Measurements from ENCODE around the gene CD163. TPM values are rescaled to one million over a fixed set of nuclear protein-coding genes. Genes with fewer than 3 reads are reported as not detected.

The CD163 gene
- total RNA-seq (2014; rRNA removed), result not detected in 2 replicates
- Bru-seq, nascent RNA, result not detected
- BruChase-seq, experiment 1, labeled RNA remaining after a 6-hour chase, result not detected
- BruChase-seq, experiment 2, labeled RNA remaining after a 2-hour chase, result percentile 2 among the genes with signal in this experiment
- long read RNA-seq, result 0 reads

DNA sequence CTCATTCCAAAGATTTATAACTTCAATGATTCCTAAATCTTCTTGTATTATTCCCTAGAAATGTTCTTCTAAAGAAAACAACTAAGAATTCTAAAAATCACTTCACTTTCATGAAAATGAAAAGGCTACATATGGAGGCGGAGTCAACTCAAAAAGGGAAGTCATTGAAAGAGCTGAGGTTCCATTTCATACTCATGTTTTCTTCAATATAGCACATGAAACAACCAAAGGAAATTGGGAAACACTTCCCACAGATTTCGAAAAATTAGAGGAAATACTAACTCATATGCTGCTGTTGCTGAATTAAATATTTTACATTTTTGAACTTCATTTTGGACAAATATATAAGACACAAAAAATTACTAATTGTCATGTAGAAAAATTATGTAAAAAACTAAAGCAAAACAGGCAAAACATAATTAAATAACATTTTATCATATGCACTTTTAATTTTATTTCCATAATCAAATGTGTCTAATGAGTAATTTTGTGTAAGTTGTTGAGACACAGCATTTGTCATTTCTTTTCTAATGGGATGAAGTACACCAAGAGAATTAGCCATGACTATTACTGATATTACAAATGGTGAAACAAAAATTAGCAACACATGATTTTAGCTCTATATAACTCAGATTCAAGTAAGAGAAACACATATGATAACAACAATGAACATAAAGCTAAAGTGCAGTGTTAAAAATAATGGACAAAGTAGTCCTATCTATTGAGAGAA lies at the start of gene CD163:
CD163 (minus strand) TSS at position 92 of the 730 bp plus-strand sequence; CDS start at position 5, 87 bp downstream.
- TF ChIP-seq, protein P1, sequence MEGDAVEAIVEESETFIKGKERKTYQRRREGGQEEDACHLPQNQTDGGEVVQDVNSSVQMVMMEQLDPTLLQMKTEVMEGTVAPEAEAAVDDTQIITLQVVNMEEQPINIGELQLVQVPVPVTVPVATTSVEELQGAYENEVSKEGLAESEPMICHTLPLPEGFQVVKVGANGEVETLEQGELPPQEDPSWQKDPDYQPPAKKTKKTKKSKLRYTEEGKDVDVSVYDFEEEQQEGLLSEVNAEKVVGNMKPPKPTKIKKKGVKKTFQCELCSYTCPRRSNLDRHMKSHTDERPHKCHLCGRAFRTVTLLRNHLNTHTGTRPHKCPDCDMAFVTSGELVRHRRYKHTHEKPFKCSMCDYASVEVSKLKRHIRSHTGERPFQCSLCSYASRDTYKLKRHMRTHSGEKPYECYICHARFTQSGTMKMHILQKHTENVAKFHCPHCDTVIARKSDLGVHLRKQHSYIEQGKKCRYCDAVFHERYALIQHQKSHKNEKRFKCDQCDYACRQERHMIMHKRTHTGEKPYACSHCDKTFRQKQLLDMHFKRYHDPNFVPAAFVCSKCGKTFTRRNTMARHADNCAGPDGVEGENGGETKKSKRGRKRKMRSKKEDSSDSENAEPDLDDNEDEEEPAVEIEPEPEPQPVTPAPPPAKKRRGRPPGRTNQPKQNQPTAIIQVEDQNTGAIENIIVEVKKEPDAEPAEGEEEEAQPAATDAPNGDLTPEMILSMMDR (conservative IDR thresholded peaks at IDR 0.05; ENCODE audit: low read depth, low read length), result no peak
- no peak for TF ChIP-seq EZH2phosphoT487 (IDR thresholded peaks at IDR 0.05; ENCODE audit: borderline replicate concordance, low read length)
- TF ChIP-seq EZH2 (IDR thresholded peaks at IDR 0.05; ENCODE audit: low read length, unreplicated experiment), result no peak
- ATAC-seq, result no peak
- POLR2A ChIA-PET (ENCODE audit: unreplicated experiment), result no interaction called here
- no peaks in the 10 kb centered on the region for H3K9me3 ChIP-seq (ENCODE audit: low read length)
- no peaks in the 10 kb centered on the region for H3K36me3 ChIP-seq (ENCODE audit: low read depth, low read length)
- H3K79me2 ChIP-seq (ENCODE audit: low read length), result no peaks in the 10 kb centered on the region
- H3K4me1 ChIP-seq (ENCODE audit: insufficient read depth, low read length), result no peaks in the 10 kb centered on the region
- H3K4me3 ChIP-seq (ENCODE audit: low read length), result no peak within 1 kb of the TSS
- H3K9me2 ChIP-seq (replicated peaks; ENCODE audit: low read length), result no peaks in the 10 kb centered on the region
- DNase-seq, result no peak
- no peak within 1 kb of the TSS for H2AFZ ChIP-seq (ENCODE audit: low read length)
- no peak within 1 kb of the TSS for H3K4me2 ChIP-seq (ENCODE audit: low read length)
- H3K27me3 ChIP-seq (ENCODE audit: low read length), result peaks cover 4% of the 10 kb centered on the region; the same call in 1 of the 2 replicates
- CTCF ChIA-PET, result no interaction called here
- H3F3A ChIP-seq (ENCODE audit: low read length, unreplicated experiment), result no peaks in the 10 kb centered on the region
- no peaks in the 10 kb centered on the region for H4K20me1 ChIP-seq (ENCODE audit: low read length)
- no peak within 1 kb of the TSS for H3K9ac ChIP-seq (ENCODE audit: low read length)
- no TSS peak for BruUV-seq (replicated peaks)
- no peak within 1 kb of the TSS for H3K27ac ChIP-seq (ENCODE audit: low read length)
- intact Hi-C loops (cut with micrococcal nuclease), result no loop called here

GRCh38 chr12:7542813-7543212 lies 39.2 kb upstream of the CD163 start:
- H2AFZ ChIP-seq (ENCODE audit: low read length), result no peak overlapping the region
- H3K36me3 ChIP-seq (ENCODE audit: low read depth, low read length), result no peaks in the 10 kb centered on the region
- no peaks in the 10 kb centered on the region for H3K79me2 ChIP-seq (ENCODE audit: low read length)
- BruUV-seq (replicated peaks), result no TSS peak
- intact Hi-C loops (cut with micrococcal nuclease), result no loop called here
- ChIA-PET CTCF (no interaction called here), POLR2A (ENCODE audit: unreplicated experiment) (no interaction called here)
- TF ChIP-seq, protein P1 (conservative IDR thresholded peaks at IDR 0.05; ENCODE audit: low read depth, low read length), result no peak
- TF ChIP-seq EZH2 (IDR thresholded peaks at IDR 0.05; ENCODE audit: low read length, unreplicated experiment), result no peak
- no peak for TF ChIP-seq EZH2phosphoT487 (IDR thresholded peaks at IDR 0.05; ENCODE audit: borderline replicate concordance, low read length)
- H3K9ac ChIP-seq (ENCODE audit: low read length), result no peak overlapping the region
- no peak overlapping the region for H3K4me2 ChIP-seq (ENCODE audit: low read length)
- no peaks in the 10 kb centered on the region for H3K9me2 ChIP-seq (replicated peaks; ENCODE audit: low read length)
- no peaks in the 10 kb centered on the region for H3K4me1 ChIP-seq (ENCODE audit: insufficient read depth, low read length)
- no peaks in the 10 kb centered on the region for H3F3A ChIP-seq (ENCODE audit: low read length, unreplicated experiment)
- no peaks in the 10 kb centered on the region for H4K20me1 ChIP-seq (ENCODE audit: low read length)
- H3K4me3 ChIP-seq (ENCODE audit: low read length), result no peak overlapping the region
- ATAC-seq (no peak), DNase-seq (no peak)
- no peaks in the 10 kb centered on the region for H3K9me3 ChIP-seq (ENCODE audit: low read length)
- no peak overlapping the region for H3K27ac ChIP-seq (ENCODE audit: low read length)
- H3K27me3 ChIP-seq (ENCODE audit: low read length), result no peaks in the 10 kb centered on the region; the same call in none of the 2 replicates

DNA sequence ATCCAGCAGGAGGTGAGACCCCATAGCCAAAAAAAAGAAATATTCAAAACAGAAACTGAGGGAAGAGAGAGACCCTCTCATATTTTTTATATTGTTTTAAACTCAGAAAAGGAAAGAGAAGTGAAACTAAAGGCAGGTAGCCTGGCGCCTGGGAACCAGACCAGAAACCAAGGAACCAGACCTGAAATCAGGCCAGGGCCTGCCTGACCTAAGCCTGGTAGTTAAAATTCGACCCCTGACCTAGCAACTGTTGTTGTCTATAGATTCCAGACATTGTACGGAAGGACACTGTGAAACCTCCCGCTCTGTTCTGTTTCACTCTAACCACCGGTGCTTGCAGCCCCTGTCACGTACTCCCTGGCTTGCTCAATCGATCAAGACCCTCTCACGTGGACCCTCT lies 38.5 kb upstream of the CD163 start:
- Histone ChIP-seq H3K9ac (ENCODE audit: low read length) (no peak overlapping the region), H3K4me1 (ENCODE audit: insufficient read depth, low read length) (no peaks in the 10 kb centered on the region), H3K4me2 (ENCODE audit: low read length) (no peak overlapping the region), H3F3A (ENCODE audit: low read length, unreplicated experiment) (no peaks in the 10 kb centered on the region), H3K4me3 (ENCODE audit: low read length) (no peak overlapping the region), H3K27ac (ENCODE audit: low read length) (no peak overlapping the region), H2AFZ (ENCODE audit: low read length) (no peak overlapping the region), H4K20me1 (ENCODE audit: low read length) (no peaks in the 10 kb centered on the region), H3K27me3 (ENCODE audit: low read length) (no peaks in the 10 kb centered on the region; the same call in none of the 2 replicates), H3K9me3 (ENCODE audit: low read length) (no peaks in the 10 kb centered on the region), H3K79me2 (ENCODE audit: low read length) (no peaks in the 10 kb centered on the region), H3K9me2 (replicated peaks; ENCODE audit: low read length) (no peaks in the 10 kb centered on the region), H3K36me3 (ENCODE audit: low read depth, low read length) (no peaks in the 10 kb centered on the region)
- intact Hi-C loops (cut with micrococcal nuclease), result no loop called here
- no peak for TF ChIP-seq EZH2 (IDR thresholded peaks at IDR 0.05; ENCODE audit: low read length, unreplicated experiment)
- no peak for TF ChIP-seq EZH2phosphoT487 (IDR thresholded peaks at IDR 0.05; ENCODE audit: borderline replicate concordance, low read length)
- TF ChIP-seq, protein P1 (conservative IDR thresholded peaks at IDR 0.05; ENCODE audit: low read depth, low read length), result no peak
- ChIA-PET CTCF (no interaction called here), POLR2A (ENCODE audit: unreplicated experiment) (no interaction called here)
- no peak for DNase-seq
- no peak for ATAC-seq
- BruUV-seq (replicated peaks), result no TSS peak

Measured in PC-3 (cell line).